Erythroblast (primary cell): ENCODE results near the gene WASF2.

Experiments
- GATA1 ChIP-seq: IDR thresholded peaks from 2 replicates; pipeline ENCODE4 v1.6.1; 2011; ENCODE audit warnings: low read depth, mild to moderate bottlenecking, control low read depth, low read length, moderate library complexity
- POLR2A ChIP-seq: IDR thresholded peaks from 2 replicates; pipeline ENCODE4 v1.6.1; 2011; ENCODE audit warnings: mild to moderate bottlenecking, low read length

DNA sequence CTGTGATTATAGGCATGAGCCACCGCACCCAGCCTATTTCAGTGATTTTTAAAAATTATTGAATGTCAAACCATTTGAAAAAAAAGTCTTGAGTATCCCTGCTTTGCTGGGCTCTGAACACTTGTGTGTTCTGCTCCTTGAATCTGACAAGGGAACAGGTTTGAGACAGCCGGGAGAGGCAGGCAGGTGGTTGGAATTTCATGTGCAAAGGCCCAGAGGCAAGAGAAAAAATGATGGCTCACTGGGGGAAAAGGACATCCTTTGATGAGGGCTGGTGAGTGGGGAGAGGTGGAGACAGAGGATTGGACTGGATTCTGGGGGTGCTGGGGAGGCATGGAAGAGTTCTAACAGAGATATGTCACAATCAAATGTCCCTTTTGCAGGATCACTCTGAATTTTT lies 13.1 kb upstream of the WASF2 start:
- TF ChIP-seq POLR2A = no peak
- TF ChIP-seq GATA1 = no peak
